HG02970 (cell line): ENCODE data around the gene EXOC3L4.

Experiments
- ATAC-seq: cut with Tn5 transposase; IDR thresholded peaks from one replicate; pipeline ENCODE4 v1.9.1; 2021; ENCODE audit warnings: mild to moderate bottlenecking, moderate library complexity, moderate number of reproducible peaks; ENCODE audit not compliant: unreplicated experiment, low FRiP score

EXOC3L4 gene

GRCh38 chr14:103129301-103130016 lies 34.9 kb downstream of the EXOC3L4 start:
- no peak for ATAC-seq

GRCh38 chr14:103130017-103130764 lies 35.7 kb downstream of the EXOC3L4 start:
- no peak for ATAC-seq

DNA sequence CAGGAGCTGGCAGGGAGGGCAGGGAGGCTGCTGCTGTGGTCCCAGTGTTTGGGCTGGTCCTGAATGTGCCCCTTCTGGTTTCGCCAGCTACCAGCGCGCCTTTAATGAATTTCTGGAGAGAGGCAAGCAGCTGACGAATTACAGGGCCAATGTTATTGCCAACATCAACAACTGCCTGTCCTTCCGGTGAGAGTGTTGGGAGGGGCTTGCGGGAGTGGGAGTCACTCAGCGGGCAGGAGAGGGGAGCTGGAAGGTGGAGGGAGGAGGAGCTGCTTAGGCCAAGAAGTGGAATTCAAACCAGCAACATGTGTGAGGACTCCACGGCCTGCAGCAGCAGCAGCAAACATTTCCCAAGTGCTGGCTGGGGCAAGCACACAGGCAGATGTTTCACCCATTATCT lies 36.4 kb downstream of the EXOC3L4 start:
- no peak for ATAC-seq

GRCh38 chr14:103131580-103131979 lies 37.1 kb downstream of the EXOC3L4 start:
- no peak for ATAC-seq

GRCh38 chr14:103132381-103133209 lies 38.1 kb downstream of the EXOC3L4 start:
- no peak for ATAC-seq

DNA sequence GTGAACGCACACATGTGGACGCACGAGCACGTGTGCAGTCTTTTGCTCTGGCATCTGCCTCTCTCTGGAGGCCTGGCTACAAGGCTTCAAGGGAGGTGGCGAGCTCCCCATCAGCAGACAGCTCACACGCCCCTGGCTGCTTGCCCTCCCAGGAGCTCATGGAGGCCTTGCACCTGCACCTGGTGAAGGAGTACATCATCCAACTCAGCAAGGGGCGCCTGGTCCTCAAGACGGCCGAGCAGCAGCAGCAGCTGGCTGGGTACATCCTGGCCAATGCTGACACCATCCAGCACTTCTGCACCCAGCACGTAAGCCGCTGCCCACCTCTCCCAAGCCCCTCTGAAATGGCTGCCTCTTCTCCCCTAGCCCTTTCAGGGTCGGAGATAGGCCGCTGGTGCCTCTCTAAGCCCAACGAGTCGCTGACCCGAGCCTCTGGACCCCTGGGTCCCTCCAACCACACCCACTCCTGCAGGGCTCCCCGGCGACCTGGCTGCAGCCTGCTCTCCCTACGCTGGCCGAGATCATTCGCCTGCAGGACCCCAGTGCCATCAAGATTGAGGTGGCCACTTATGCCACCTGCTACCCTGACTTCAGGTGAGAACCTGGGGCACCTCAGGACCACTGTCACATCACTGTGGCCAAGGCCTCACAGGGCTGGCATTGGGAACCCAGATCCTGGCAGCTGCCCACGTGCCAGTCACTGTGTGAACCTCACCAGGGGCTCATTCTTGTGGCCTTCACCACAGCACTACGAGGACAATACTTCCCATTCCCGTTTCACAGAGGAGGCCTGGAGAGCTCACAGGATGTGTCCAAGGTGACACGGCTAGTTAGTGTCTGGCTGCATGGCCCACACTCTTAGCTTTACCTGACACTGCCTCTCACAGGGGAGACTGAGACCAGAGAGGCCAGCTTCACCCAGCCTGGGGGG lies 39.0 kb downstream of the EXOC3L4 start:
- no peak for ATAC-seq

DNA sequence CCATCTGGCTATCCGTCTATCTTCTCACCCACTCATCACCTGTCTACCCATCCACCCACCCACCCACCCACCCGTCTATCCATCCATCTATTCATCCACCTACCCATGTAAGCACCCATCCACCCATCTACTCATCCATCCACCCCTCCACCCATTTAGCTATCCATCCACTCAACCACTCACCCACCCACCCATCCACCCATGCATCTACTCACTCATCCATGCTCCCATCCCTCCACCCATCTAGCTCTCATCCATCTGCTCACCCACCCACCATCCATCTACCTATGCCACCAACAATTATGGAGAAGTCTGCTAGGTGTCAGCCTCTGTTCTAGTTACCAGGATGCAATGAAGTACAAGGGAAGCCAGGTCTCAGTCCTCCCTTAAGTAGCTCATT lies 39.9 kb downstream of the EXOC3L4 start:
- ATAC-seq, result no peak

GRCh38 chr14:103134919-103135318 lies 40.4 kb downstream of the EXOC3L4 start:
- ATAC-seq, result no peak

GRCh38 chr14:103135333-103136260 lies 41.1 kb downstream of the EXOC3L4 start:
- no peak for ATAC-seq

- ATAC-seq, result no peak
Measured at GRCh38 chr14:103136388-103137271, 42.1 kb downstream of the EXOC3L4 start.

- ATAC-seq, result no peak
Measured at GRCh38 chr14:103137689-103138300, 43.3 kb downstream of the EXOC3L4 start.

DNA sequence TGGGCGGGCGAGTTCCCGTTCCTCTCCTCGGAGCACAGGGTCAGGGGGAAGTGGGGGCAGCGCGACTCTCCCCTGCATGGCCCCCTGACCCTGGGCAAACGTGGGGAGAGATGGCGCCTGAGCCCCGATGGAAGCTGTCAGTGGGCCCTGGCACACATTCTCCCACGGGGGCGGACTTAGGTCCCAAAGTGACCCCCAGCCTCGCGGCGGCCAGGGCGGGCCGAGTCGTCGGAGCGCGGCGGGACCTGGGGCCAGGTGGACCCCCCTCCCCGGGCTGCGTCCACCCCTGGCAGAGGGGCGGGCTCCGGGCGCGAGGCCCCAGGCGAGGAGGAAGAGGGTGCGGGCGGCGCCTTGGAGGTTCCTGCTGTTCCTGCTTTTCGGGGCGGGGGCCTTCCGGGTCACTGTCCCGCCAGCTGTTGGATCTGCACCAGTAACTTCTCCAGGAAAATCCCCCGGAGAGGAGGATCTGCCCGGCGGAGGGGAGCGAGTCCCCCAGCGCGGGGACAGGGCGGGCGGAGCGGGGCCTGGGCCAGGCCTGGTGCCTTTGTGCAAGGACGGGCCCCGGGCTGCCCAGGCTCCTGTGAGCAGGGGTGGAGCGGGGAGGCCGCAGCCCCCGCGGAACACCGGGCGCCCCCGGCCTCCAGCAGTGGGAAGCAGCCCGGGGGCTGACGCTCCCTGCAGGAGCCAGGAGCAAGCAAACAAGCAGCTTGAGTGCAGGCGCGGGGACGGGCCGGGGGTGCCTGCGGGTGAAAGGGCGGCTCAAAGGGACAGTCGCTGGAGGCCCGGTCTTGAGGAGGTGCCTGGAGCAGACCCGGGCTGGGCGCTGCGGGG lies 44.0 kb downstream of the EXOC3L4 start:
- ATAC-seq, result no peak

DNA sequence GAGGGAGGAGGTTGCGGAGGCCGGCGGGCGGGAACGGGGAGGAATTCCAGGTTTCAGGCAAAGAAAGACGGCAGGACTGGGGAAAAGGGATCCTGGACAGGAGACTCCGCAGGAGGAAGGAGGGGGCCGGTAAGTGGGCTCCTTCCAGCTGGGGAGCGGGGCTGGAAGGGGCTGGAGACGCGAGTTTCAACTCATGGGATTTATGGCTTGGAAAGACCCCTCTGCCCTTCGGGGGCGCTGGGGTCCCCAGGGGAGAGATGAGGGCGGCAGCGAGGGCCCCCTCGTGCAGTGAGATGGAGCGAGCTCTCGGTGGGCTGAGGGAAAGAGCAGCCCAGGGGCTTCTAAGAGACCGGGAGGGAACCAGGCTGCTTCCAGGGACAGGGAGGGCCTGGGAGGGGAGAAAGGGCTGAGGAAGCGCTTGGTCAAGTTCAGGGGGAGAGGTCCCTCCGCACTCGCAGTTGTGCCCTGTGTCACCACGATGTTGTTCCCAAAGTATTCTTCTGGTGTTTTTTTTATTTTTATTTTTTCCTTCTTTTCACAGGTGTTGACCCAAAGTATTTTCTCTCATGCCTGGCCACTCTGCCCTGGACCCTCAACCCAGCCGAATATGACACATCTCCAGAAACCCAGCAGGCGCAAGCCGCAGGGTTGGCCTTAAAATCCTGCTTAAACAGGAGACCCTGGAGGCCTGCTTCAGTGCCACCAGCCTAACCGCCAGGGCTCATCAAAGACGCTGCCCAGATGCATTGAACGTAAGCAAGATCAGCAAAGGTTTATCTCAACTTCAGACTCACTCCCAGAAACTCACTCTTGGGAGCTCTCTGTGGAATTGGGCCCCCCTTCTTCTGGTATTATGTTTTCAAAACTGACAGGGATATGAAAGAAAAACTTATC lies 44.9 kb downstream of the EXOC3L4 start:
- ATAC-seq, result no peak

DNA sequence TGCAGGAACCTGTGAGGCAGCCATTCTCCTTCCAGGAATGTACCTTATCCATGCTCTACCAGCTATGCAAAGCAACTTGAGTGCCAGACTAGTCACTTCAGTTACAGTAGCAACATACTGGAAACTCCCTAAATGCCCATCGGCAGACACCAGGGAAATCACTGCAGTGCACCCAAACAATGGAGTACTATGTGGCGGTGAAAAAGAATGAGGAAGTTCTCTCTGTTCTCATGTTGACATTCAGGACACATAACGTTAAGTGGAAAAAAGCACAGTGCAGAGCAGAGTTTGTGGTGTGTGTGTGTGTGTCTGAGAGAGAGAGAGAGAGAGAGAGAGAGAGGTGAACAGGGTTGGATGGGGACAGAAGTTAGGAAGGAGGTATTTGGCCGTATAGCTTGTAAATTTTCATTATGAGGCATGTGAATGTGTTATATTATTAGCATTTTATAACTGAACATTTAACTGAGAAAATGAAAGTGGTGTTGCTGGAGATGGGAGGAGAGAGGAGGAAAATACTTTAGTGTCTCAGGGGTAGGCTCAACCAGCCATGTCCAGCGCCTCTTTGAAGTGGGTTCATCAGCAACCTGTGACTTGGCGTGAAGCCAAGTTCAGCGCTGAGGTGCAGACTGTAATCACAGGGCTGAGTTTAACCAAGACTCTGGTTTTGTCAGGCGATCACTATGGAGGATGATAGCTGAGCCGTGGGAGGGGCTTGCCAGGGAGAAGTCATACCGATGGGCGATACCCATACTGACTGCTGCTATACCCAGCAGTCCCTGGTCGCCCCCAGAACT lies 46.0 kb downstream of the EXOC3L4 start:
- ATAC-seq, result no peak
